Nephron progenitor cell (in vitro differentiated cells): Measurements from ENCODE around the gene EXOC3L1.

Experiments used
- DNase-seq: peaks from one replicate; pipeline ENCODE4 v3.0.0; 2021
- H3K27ac Mint-ChIP-seq: 2 replicates; pipeline ENCODE4 v1.8.0; 2021; ENCODE audit warnings: mild to moderate bottlenecking, moderate library complexity, mixed read lengths
- H3K27me3 Mint-ChIP-seq: 2 replicates; pipeline ENCODE4 v1.8.0; 2021; ENCODE audit warnings: mild to moderate bottlenecking, low read depth, mixed read lengths; ENCODE audit not compliant: poor library complexity
- H3K36me3 Mint-ChIP-seq: 2 replicates; pipeline ENCODE4 v1.8.0; 2021; ENCODE audit warnings: low read depth, mixed read lengths
- H3K4me1 Mint-ChIP-seq: 2 replicates; pipeline ENCODE4 v1.8.0; 2021; ENCODE audit warnings: mixed read lengths
- H3K4me3 Mint-ChIP-seq: 2 replicates; pipeline ENCODE4 v1.8.0; 2021; ENCODE audit warnings: mild to moderate bottlenecking, moderate library complexity, mixed read lengths
- H3K9me3 Mint-ChIP-seq: 2 replicates; pipeline ENCODE4 v1.8.0; 2021; ENCODE audit warnings: mild to moderate bottlenecking, moderate library complexity, mixed read lengths
- TF ChIP-seq, protein P1 (sequence below): fragments of 200-600 bp; sonication (generic); IDR thresholded peaks from 2 replicates; pipeline ENCODE4 v1.5.0; 2021; ENCODE audit warnings: antibody characterized with exemption

Gene EXOC3L1

DNA sequence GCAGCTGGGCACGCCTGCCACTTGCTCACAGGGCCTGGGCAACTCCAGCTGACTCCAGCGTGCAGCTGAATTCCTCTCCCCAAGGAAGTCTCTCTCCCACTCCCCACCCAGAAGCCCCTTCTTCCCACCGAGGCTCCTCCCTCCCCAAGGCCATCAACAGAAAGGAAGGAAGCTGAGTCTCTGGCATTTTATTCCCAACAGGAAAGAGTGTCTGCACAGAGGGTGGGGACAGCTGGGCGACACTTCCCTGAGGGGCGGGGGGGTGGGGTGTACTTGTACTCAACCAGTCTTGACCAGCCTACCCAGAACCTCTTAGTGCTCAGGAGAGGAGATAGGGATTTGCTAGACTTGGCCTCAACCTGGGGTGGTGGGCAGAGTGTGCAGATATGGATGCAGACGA is at the start of gene EXOC3L1:
Gene EXOC3L1, minus strand, starts transcription at position 96 of the 400 bp plus-strand sequence. CDS start 460 bp downstream, outside the sequence.
- H3K9me3 Mint-ChIP-seq: peaks cover 3% of the 10 kb centered on the region
- H3K4me3 Mint-ChIP-seq: peak within 1 kb of the TSS; percentile 36
- TF ChIP-seq, protein P1, sequence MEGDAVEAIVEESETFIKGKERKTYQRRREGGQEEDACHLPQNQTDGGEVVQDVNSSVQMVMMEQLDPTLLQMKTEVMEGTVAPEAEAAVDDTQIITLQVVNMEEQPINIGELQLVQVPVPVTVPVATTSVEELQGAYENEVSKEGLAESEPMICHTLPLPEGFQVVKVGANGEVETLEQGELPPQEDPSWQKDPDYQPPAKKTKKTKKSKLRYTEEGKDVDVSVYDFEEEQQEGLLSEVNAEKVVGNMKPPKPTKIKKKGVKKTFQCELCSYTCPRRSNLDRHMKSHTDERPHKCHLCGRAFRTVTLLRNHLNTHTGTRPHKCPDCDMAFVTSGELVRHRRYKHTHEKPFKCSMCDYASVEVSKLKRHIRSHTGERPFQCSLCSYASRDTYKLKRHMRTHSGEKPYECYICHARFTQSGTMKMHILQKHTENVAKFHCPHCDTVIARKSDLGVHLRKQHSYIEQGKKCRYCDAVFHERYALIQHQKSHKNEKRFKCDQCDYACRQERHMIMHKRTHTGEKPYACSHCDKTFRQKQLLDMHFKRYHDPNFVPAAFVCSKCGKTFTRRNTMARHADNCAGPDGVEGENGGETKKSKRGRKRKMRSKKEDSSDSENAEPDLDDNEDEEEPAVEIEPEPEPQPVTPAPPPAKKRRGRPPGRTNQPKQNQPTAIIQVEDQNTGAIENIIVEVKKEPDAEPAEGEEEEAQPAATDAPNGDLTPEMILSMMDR: no peak
- H3K36me3 Mint-ChIP-seq: peaks cover 12% of the 10 kb centered on the region
- no peak within 1 kb of the TSS for H3K27ac Mint-ChIP-seq
- H3K27me3 Mint-ChIP-seq: peaks cover 33% of the 10 kb centered on the region
- no peak for DNase-seq
- peaks cover 44% of the 10 kb centered on the region for H3K4me1 Mint-ChIP-seq

DNA sequence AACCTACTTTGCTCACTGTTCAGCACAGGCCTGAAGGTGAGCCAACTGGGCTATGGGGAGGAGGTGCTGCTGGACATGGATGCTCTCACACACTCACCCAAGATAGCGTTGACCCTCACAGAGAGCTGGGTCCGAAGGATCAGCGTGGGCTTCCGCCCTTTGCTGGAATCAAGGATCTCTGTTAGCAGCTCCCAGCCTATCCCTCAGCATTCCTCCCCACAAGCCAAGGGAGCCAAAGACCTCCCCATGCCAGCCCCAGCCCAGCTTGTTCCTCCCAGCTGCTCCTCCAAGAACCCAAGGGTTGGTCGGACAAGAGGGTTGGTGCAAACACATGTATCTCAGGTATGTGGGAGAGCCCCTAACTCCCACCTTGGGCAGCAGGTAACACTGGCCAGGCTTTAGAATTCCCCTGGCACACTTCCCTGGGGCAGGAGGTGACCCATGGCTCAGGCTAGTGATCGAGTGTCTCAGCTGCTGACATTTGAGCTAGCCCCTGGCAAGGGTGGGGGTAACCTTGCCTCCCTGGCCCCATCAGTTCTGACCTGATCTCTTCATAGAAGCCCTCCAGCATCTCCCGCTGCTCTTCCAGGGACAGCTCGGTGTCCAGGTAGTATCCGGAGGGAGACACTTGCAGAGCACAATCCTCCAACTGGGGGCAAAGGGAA is 49.0 kb upstream of the EXOC3L1 start:
- DNase-seq: no peak
- TF ChIP-seq, protein P1: no peak
- H3K27me3 Mint-ChIP-seq: no peaks in the 10 kb centered on the region
- no peaks in the 10 kb centered on the region for H3K9me3 Mint-ChIP-seq
- H3K4me1 Mint-ChIP-seq: peaks cover 29% of the 10 kb centered on the region
- H3K36me3 Mint-ChIP-seq: peaks cover 15% of the 10 kb centered on the region
- no peak overlapping the region for H3K4me3 Mint-ChIP-seq
- no peak overlapping the region for H3K27ac Mint-ChIP-seq

- DNase-seq: no peak
- no peak overlapping the region for H3K4me3 Mint-ChIP-seq
- no peaks in the 10 kb centered on the region for H3K27me3 Mint-ChIP-seq
- no peaks in the 10 kb centered on the region for H3K9me3 Mint-ChIP-seq
- H3K4me1 Mint-ChIP-seq: peaks cover 28% of the 10 kb centered on the region
- H3K36me3 Mint-ChIP-seq: peaks cover 19% of the 10 kb centered on the region
- no peak overlapping the region for H3K27ac Mint-ChIP-seq
- TF ChIP-seq, protein P1: no peak
These were observed 48.3 kb upstream of the EXOC3L1 start for GRCh38 chr16:67238278-67238575.

DNA sequence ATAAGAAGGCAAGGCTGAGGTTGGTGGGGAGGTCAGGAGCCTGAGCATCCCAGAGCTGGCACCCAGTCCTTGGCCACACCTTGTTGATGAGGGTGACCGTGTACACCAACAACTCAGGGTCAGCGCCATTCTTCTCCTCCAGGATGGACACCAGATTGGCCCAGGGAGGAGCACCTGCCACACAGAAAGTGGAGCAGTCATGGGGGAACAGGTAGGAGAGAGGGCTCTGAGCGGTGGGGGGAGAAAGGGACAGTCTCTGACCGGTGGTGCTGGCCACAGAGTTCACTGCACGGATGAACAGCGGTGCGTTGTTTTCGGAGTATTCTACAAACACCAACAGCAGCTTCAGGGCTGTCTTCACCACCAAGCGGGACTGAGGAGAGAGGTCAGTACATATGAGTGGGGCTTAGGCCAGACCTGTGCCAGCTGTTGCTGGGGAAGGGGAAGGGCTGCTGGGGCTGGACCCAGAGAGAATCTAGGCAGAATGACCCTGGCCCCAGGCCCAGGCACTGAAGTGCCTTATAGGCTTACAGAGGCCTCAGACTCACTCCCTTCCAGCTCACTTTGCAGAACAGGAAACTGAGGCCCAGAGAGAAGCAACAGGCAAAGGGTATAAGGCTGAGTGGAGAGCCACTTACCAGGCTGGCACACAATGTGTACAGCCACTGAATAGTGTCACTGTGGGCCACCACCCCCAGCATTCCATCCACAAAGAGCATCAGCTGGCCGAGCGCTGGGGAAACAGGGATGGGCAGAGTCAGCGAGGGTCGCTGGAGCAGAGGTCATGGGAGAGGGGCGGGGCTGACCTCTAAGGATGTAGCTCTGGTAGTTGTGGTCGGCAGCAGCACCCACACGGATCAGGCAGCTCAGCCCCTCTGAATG is 47.7 kb upstream of the EXOC3L1 start:
- Mint-ChIP-seq H3K36me3 (peaks cover 20% of the 10 kb centered on the region), H3K4me1 (peaks cover 28% of the 10 kb centered on the region), H3K9me3 (no peaks in the 10 kb centered on the region), H3K27ac (no peak overlapping the region), H3K27me3 (no peaks in the 10 kb centered on the region), H3K4me3 (no peak overlapping the region)
- DNase-seq: peak; percentile 49
- TF ChIP-seq, protein P1: no peak

- no peak overlapping the region for H3K4me3 Mint-ChIP-seq
- H3K27me3 Mint-ChIP-seq: no peaks in the 10 kb centered on the region
- peak; percentile 77 for DNase-seq
- peaks cover 20% of the 10 kb centered on the region for H3K36me3 Mint-ChIP-seq
- no peak overlapping the region for H3K27ac Mint-ChIP-seq
- H3K4me1 Mint-ChIP-seq: peaks cover 28% of the 10 kb centered on the region
- TF ChIP-seq, protein P1: no peak
- H3K9me3 Mint-ChIP-seq: no peaks in the 10 kb centered on the region
These were observed 46.8 kb upstream of the EXOC3L1 start for GRCh38 chr16:67236563-67237395.
